ENCODE results near the gene LTO1. TPM values are rescaled to one million over a fixed set of nuclear protein-coding genes. Genes with fewer than 3 reads are reported as not detected.
A peak's percentile ranks its signal among the peaks of the same experiment; 100 is the strongest.

The LTO1 gene
- polyA plus RNA-seq (2012; rRNA removed): 30.8 and 33.1 TPM in 2 replicates
- polyA plus RNA-seq (2012; cell fraction: cytosol; rRNA removed): 27.2 and 30.5 TPM in 2 replicates
- 93.5 and 102 TPM in 2 replicates for polyA plus RNA-seq (2012; cell fraction: nucleus; rRNA removed)

- Histone ChIP-seq H3K79me2 (ENCODE audit: insufficient read depth) (peaks cover 33% of the 10 kb centered on the region), H3K27me3 (ENCODE audit: insufficient read depth) (no peaks in the 10 kb centered on the region), H4K20me1 (ENCODE audit: insufficient read depth) (peaks cover 18% of the 10 kb centered on the region), H3K9me2 (no peaks in the 10 kb centered on the region), H3F3A (replicated peaks; ENCODE audit: insufficient read depth) (peaks cover 22% of the 10 kb centered on the region), H3K4me1 (ENCODE audit: control insufficient read depth in 1 of 2, insufficient read depth in 2 of 2, low read depth in 1 of 2, low read length in 1 of 2) (peaks cover 6 to 21% of the 10 kb centered on the region in 2 experiments; a peak in 3 of 4 replicates), H3K4me3 (ENCODE audit: low read depth in 2 of 2, low read length in 1 of 2) (peak within 1 kb of the TSS; percentile 79 to 100), H3K9ac (peak within 1 kb of the TSS; percentile 99), H3K36me3 (replicated peaks in 1 of 2; ENCODE audit: control insufficient read depth in 1 of 2, insufficient read depth in 2 of 2, low read length in 1 of 2) (peaks cover 6 to 13% of the 10 kb centered on the region in 2 experiments), H3K27ac (ENCODE audit: low read depth in 2 of 2, low read length in 1 of 2) (peak within 1 kb of the TSS; percentile 70 to 90; a peak in 3 of 4 replicates), H2AFZ (ENCODE audit: low read depth) (peak within 1 kb of the TSS; percentile 98), H3K4me2 (peak within 1 kb of the TSS; percentile 100), H3K9me3 (no peaks in the 10 kb centered on the region)
- WGBS (ENCODE audit: low lambda C conversion rate): 2% methylated on average over 19 of the region's 72 CpGs
- POLR2A ChIA-PET: interaction anchor here (0.7 to 1.3 kb wide), 5 partner anchors 18 to 231 kb away, joined by 3 to 5 read pairs (median 3); no protein-coding TSS in a partner anchor
- CTCF ChIA-PET: interaction anchor here (0.7 to 4.1 kb wide), 13 partner anchors 9 to 574 kb away, joined by 3 to 30 read pairs (median 3); partner anchors contain the start of gene FGF19
- peak; percentile 99 for DNase-seq
- peak; percentile 53 for TF ChIP-seq CHD2 (IDR thresholded peaks at IDR 0.05; ENCODE audit: low read length, partially characterized antibody)
- no peak for TF ChIP-seq REST (IDR thresholded peaks at IDR 0.05; ENCODE audit: low read depth, low read length)
- TF ChIP-seq NFIC (IDR thresholded peaks at IDR 0.05; ENCODE audit: borderline replicate concordance): no peak
- TF ChIP-seq GATA2 (CRISPR knock-in tag; IDR thresholded peaks at IDR 0.05): no peak
- TF ChIP-seq RCOR1 (IDR thresholded peaks at IDR 0.05; ENCODE audit: low read length): no peak
- TF ChIP-seq ZBTB33 (IDR thresholded peaks at IDR 0.05; ENCODE audit: borderline replicate concordance, low read depth): peak; percentile 64; the same call in 1 of the 2 replicates
- no peak for TF ChIP-seq EP300 (IDR thresholded peaks at IDR 0.05; ENCODE audit: borderline replicate concordance in 1 of 2, low read depth in 1 of 2, low read length in 1 of 2)
- peak; percentile 76 for TF ChIP-seq GABPA (IDR thresholded peaks at IDR 0.05; ENCODE audit: low read depth)
- TF ChIP-seq SMC3 (IDR thresholded peaks at IDR 0.05; ENCODE audit: low read depth, low read length): no peak
- TF ChIP-seq ELF1 (IDR thresholded peaks at IDR 0.05): peak; percentile 99
- TF ChIP-seq FOXJ3 (CRISPR knock-in tag; IDR thresholded peaks at IDR 0.05): no peak
- TF ChIP-seq MEF2A (IDR thresholded peaks at IDR 0.05; ENCODE audit: borderline replicate concordance, low read depth): no peak
- TF ChIP-seq USF2 (IDR thresholded peaks at IDR 0.05; ENCODE audit: borderline replicate concordance, low read depth, low read length): no peak
- no peak for TF ChIP-seq CTCF (IDR thresholded peaks at IDR 0.05)
- no peak for TF ChIP-seq FOXM1 (IDR thresholded peaks at IDR 0.05; ENCODE audit: low read depth)
- no peak for TF ChIP-seq IRF3 (IDR thresholded peaks at IDR 0.05; ENCODE audit: low read depth, low read length)
- peak; percentile 71 for TF ChIP-seq POLR2AphosphoS5 (IDR thresholded peaks at IDR 0.05; ENCODE audit: low read depth, low read length)
- TF ChIP-seq RXRA (IDR thresholded peaks at IDR 0.05; ENCODE audit: borderline replicate concordance, low read depth): no peak
- TF ChIP-seq USF1 (IDR thresholded peaks at IDR 0.05; ENCODE audit: borderline replicate concordance, low read depth): 0 out of 2 replicates have a peak, but pooled peaks have one; percentile 34
- no peak for TF ChIP-seq JUND (IDR thresholded peaks at IDR 0.05)
- peak; percentile 85; the same call in 1 of the 2 replicates for TF ChIP-seq SIN3A (IDR thresholded peaks at IDR 0.05; ENCODE audit: borderline replicate concordance, low read depth, low read length)
These were observed at the start of gene LTO1 for GRCh38 chr11:69674886-69675714. LTO1 (minus strand) TSS chr11:69675353; CDS start chr11:69675239, 114 bp downstream.
